ENCODE data around the gene NUBPL.

DNA sequence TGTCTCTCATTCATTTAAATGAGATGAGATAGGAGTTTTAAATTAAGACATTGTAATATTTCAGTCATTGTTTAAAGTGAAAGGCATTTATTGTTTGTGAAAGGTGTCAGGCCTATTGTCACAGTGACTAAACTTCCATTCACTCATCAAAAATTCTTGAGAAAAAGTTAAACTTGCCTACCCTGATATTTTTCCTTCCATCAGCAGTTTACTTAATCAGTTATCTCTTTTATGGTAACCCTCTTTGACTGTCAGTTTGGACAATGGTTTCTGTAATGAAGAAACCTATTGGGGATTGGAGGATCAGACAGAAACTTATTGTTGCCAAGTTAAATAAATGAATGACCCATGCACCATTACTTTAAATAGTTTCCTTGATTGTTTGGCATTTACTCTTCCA lies 241.6 kb downstream of the NUBPL start:
- TF ChIP-seq, protein P1, sequence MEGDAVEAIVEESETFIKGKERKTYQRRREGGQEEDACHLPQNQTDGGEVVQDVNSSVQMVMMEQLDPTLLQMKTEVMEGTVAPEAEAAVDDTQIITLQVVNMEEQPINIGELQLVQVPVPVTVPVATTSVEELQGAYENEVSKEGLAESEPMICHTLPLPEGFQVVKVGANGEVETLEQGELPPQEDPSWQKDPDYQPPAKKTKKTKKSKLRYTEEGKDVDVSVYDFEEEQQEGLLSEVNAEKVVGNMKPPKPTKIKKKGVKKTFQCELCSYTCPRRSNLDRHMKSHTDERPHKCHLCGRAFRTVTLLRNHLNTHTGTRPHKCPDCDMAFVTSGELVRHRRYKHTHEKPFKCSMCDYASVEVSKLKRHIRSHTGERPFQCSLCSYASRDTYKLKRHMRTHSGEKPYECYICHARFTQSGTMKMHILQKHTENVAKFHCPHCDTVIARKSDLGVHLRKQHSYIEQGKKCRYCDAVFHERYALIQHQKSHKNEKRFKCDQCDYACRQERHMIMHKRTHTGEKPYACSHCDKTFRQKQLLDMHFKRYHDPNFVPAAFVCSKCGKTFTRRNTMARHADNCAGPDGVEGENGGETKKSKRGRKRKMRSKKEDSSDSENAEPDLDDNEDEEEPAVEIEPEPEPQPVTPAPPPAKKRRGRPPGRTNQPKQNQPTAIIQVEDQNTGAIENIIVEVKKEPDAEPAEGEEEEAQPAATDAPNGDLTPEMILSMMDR (IDR thresholded peaks at IDR 0.05), result no peak
- TF ChIP-seq, protein P2, sequence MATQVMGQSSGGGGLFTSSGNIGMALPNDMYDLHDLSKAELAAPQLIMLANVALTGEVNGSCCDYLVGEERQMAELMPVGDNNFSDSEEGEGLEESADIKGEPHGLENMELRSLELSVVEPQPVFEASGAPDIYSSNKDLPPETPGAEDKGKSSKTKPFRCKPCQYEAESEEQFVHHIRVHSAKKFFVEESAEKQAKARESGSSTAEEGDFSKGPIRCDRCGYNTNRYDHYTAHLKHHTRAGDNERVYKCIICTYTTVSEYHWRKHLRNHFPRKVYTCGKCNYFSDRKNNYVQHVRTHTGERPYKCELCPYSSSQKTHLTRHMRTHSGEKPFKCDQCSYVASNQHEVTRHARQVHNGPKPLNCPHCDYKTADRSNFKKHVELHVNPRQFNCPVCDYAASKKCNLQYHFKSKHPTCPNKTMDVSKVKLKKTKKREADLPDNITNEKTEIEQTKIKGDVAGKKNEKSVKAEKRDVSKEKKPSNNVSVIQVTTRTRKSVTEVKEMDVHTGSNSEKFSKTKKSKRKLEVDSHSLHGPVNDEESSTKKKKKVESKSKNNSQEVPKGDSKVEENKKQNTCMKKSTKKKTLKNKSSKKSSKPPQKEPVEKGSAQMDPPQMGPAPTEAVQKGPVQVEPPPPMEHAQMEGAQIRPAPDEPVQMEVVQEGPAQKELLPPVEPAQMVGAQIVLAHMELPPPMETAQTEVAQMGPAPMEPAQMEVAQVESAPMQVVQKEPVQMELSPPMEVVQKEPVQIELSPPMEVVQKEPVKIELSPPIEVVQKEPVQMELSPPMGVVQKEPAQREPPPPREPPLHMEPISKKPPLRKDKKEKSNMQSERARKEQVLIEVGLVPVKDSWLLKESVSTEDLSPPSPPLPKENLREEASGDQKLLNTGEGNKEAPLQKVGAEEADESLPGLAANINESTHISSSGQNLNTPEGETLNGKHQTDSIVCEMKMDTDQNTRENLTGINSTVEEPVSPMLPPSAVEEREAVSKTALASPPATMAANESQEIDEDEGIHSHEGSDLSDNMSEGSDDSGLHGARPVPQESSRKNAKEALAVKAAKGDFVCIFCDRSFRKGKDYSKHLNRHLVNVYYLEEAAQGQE (IDR thresholded peaks at IDR 0.05; ENCODE audit: insufficient read depth in 1 of 2, low read depth in 2 of 2, low read length in 1 of 2), result no peak
- no peak for TF ChIP-seq SIN3A (IDR thresholded peaks at IDR 0.05; ENCODE audit: borderline replicate concordance, insufficient read depth, low read depth, low read length)
- TF ChIP-seq POLR2AphosphoS5 (IDR thresholded peaks at IDR 0.05; ENCODE audit: low read depth, low read length), result no peak
